Activated CD4-positive, alpha-beta T cell treated with anti-CD3 and anti-CD28 coated beads for 36 hours (primary cell): ENCODE data around the gene MLIP. TPM values are rescaled to one million over a fixed set of nuclear protein-coding genes. Genes with fewer than 3 reads are reported as not detected.

Experiments used
- ATAC-seq: fragments of 200-7000 bp; cut with Tn5 transposase; one replicate; pipeline ENCODE4 v1.10.0; 2021; ENCODE audit warnings: mild to moderate bottlenecking, moderate library complexity
- CTCF ChIA-PET: fragments of 350-600 bp; sonication (Branson Sonifier 250); formaldehyde crosslinking; loops from one replicate; lab custom pipeline; 2021; ENCODE audit warnings: antibody characterized with exemption; lab: Charles Lee
- POLR2A ChIA-PET: fragments of 350-600 bp; sonication (Branson Sonifier 250); formaldehyde crosslinking; loops from one replicate; lab custom pipeline; 2021; ENCODE audit warnings: antibody characterized with exemption, inconsistent platforms; lab: Charles Lee
- DNase-seq: peaks from one replicate; pipeline ENCODE4 v3.0.0-alpha.2; 2020
- H3K27ac Mint-ChIP-seq: one replicate; pipeline ENCODE4 v1.8.0; 2021; ENCODE audit warnings: mixed read lengths
- H3K27me3 Mint-ChIP-seq: one replicate; pipeline ENCODE4 v1.8.0; 2021; ENCODE audit warnings: mixed read lengths
- H3K36me3 Mint-ChIP-seq: one replicate; pipeline ENCODE4 v1.8.0; 2021; ENCODE audit warnings: low read depth, mixed read lengths
- H3K4me1 Mint-ChIP-seq: one replicate; pipeline ENCODE4 v1.8.0; 2021; ENCODE audit warnings: mixed read lengths
- H3K4me3 Mint-ChIP-seq: one replicate; pipeline ENCODE4 v1.8.0; 2021; ENCODE audit warnings: mild to moderate bottlenecking, moderate library complexity, mixed read lengths
- H3K9me3 Mint-ChIP-seq: one replicate; pipeline ENCODE4 v1.8.0; 2021; ENCODE audit warnings: low read depth, mixed read lengths
- intact Hi-C, 2 experiments: fragments of 100-400 bp; cut with DNase I in 1 of 2; cut with micrococcal nuclease in 1 of 2; formaldehyde crosslinking; loops; one replicate each; pipeline versions ENCODE4 v1.14.2 to v1.15.1; 2022 to 2024; cut with DNase I, micrococcal nuclease
- total RNA-seq, 2 experiments: library from RNA; stranded (reverse); gene quantifications; one replicate each; pipeline ENCODE4 v1.2.3, GENCODE V29; 2021

The MLIP gene
- total RNA-seq, 2 experiments from 2014 or later = not detected

GRCh38 chr6:54118117-54118516 lies 6.9 kb downstream of the MLIP start:
- DNase-seq = no peak

GRCh38 chr6:54125493-54125892 lies 14.2 kb downstream of the MLIP start:
- ATAC-seq = no peak
- CTCF ChIA-PET = no interaction called here
- no peak for DNase-seq
- POLR2A ChIA-PET = no interaction called here
- Mint-ChIP-seq H3K4me1 (no peaks in the 10 kb centered on the region), H3K27ac (no peak overlapping the region), H3K4me3 (no peak overlapping the region), H3K27me3 (no peaks in the 10 kb centered on the region), H3K36me3 (no peaks in the 10 kb centered on the region), H3K9me3 (peaks cover 2% of the 10 kb centered on the region)
- intact Hi-C loops = no loop called here

More at GRCh38 chr6:54118117-54118516, 6.9 kb downstream of the MLIP start:
- Mint-ChIP-seq H3K36me3 (no peaks in the 10 kb centered on the region), H3K27me3 (peaks cover 7% of the 10 kb centered on the region), H3K4me1 (no peaks in the 10 kb centered on the region), H3K9me3 (peaks cover 2% of the 10 kb centered on the region), H3K27ac (no peak overlapping the region), H3K4me3 (no peak overlapping the region)
- ChIA-PET CTCF (interaction anchor here (0.6 kb wide), 1 partner anchor 1086 kb away, joined by 3 read pairs; no protein-coding TSS in a partner anchor), POLR2A (no interaction called here)
- ATAC-seq = no peak
- intact Hi-C loops = no loop called here

DNA sequence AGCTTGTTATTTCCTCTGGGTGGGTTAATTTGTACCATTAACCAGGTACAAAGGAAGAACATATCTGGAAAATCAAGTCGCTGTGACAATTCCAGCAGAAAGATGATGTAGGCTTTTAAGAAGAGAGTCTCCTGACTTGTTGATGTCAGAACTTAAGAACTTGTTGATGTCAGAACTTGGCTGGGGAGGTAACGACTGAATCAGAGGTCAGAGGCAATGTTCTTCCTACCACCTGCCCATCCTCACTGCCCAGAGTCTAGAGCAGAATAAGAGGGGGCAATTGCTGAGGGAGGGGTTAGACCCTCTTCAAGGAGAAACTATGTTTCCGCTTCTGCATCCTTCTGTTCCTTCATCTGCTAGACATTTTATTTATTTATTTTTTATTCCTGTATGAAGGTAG lies 18.9 kb downstream of the MLIP start:
- Mint-ChIP-seq H3K4me3 (no peak overlapping the region), H3K4me1 (no peaks in the 10 kb centered on the region), H3K36me3 (no peaks in the 10 kb centered on the region), H3K9me3 (no peaks in the 10 kb centered on the region), H3K27me3 (no peaks in the 10 kb centered on the region), H3K27ac (no peak overlapping the region)
- ChIA-PET CTCF (no interaction called here), POLR2A (no interaction called here)
- DNase-seq = no peak
- no peak for ATAC-seq
- intact Hi-C loops = no loop called here

- H3K9me3 Mint-ChIP-seq = no peaks in the 10 kb centered on the region
- H3K27me3 Mint-ChIP-seq = no peaks in the 10 kb centered on the region
- H3K36me3 Mint-ChIP-seq = no peaks in the 10 kb centered on the region
- H3K4me3 Mint-ChIP-seq = no peak overlapping the region
- ChIA-PET POLR2A (no interaction called here), CTCF (interaction anchor here (0.8 kb wide), 1 partner anchor 192 kb away, joined by 3 read pairs; no protein-coding TSS in a partner anchor)
- ATAC-seq = no peak
- intact Hi-C loops = no loop called here
- no peaks in the 10 kb centered on the region for H3K4me1 Mint-ChIP-seq
- H3K27ac Mint-ChIP-seq = no peak overlapping the region
- DNase-seq = no peak
These were observed 21.3 kb downstream of the MLIP start for GRCh38 chr6:54132587-54132986.

- CTCF ChIA-PET = interaction anchor here (0.8 kb wide), 1 partner anchor 193 kb away, joined by 3 read pairs; no protein-coding TSS in a partner anchor
- no peaks in the 10 kb centered on the region for H3K36me3 Mint-ChIP-seq
- no peaks in the 10 kb centered on the region for H3K27me3 Mint-ChIP-seq
These were observed 21.9 kb downstream of the MLIP start for GRCh38 chr6:54133186-54133585.

GRCh38 chr6:54134935-54135334 lies 23.7 kb downstream of the MLIP start:
- Mint-ChIP-seq H3K4me3 (no peak overlapping the region), H3K4me1 (no peaks in the 10 kb centered on the region), H3K36me3 (no peaks in the 10 kb centered on the region), H3K27ac (no peak overlapping the region), H3K27me3 (no peaks in the 10 kb centered on the region), H3K9me3 (no peaks in the 10 kb centered on the region)
- ATAC-seq (no peak), DNase-seq (no peak)
- ChIA-PET POLR2A (no interaction called here), CTCF (no interaction called here)
- intact Hi-C loops = no loop called here

More at GRCh38 chr6:54133186-54133585, 21.9 kb downstream of the MLIP start:
- POLR2A ChIA-PET = no interaction called here
- Mint-ChIP-seq H3K4me1 (no peaks in the 10 kb centered on the region), H3K9me3 (no peaks in the 10 kb centered on the region), H3K4me3 (no peak overlapping the region), H3K27ac (no peak overlapping the region)
- DNase-seq = no peak
- no peak for ATAC-seq
- intact Hi-C loops = no loop called here

DNA sequence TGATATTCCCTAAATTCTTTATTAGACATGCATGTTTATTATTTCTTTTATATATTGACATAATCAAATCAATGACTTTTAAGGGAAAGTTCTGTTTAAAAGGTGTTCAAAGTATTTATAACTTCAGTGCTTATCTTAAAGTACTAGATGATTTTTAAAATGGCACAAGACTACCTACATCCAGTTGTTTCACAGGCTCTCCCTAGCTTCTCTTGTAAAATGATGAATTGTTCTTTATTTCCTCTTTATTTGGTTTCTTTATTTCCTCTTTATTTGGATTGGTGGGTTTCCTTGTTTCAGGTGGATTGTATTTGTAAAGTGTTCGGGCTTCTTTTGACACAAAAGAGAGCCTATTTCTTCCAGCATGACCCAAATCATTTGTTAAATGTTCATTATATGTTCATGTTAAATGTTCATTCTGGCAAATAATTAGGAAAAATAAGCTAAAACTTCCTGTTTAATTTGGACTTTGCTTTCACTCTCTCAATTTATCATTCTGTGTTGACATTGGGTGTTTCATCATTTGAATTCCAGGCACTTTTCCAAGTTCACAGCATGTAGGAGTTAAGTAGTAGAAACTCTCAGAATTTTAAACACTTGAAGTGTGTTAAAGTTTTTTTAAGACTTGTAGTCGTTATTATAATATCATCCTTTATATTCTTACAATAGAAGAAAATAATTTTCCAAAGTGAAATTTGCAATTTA lies 24.6 kb downstream of the MLIP start:
- Mint-ChIP-seq H3K9me3 (no peaks in the 10 kb centered on the region), H3K4me3 (no peak overlapping the region)
- no peak for ATAC-seq

DNA sequence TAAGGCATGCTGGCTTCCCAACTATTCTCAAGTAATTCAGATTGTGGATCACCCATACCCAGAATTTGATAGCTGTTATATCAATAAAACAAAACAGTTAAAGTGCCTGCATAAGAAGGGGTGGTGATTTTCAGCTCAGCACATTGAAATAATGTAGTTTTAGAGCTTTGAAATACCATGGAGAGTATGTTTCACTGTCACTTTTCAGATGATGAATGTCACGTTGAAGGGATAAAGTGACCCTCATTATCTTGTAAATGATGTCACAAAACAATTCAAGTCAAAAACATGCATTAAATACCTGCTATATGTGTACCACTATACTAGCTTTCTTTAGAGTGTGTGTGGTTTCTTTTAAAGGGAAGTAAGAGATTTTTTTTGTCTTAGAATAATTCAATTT lies 27.6 kb downstream of the MLIP start:
- ChIA-PET POLR2A (no interaction called here), CTCF (no interaction called here)
- Mint-ChIP-seq H3K27me3 (no peaks in the 10 kb centered on the region), H3K27ac (no peak overlapping the region), H3K36me3 (no peaks in the 10 kb centered on the region), H3K4me3 (no peak overlapping the region), H3K4me1 (no peaks in the 10 kb centered on the region), H3K9me3 (no peaks in the 10 kb centered on the region)
- DNase-seq (no peak), ATAC-seq (no peak)
- intact Hi-C loops = no loop called here

More for the DNA sequence above, 24.6 kb downstream of the MLIP start:
- DNase-seq = no peak
- H3K27me3 Mint-ChIP-seq = no peaks in the 10 kb centered on the region
- CTCF ChIA-PET = no interaction called here
- no peak overlapping the region for H3K27ac Mint-ChIP-seq
- intact Hi-C loops = no loop called here
- H3K36me3 Mint-ChIP-seq = no peaks in the 10 kb centered on the region
- no peaks in the 10 kb centered on the region for H3K4me1 Mint-ChIP-seq
- POLR2A ChIA-PET = no interaction called here

GRCh38 chr6:54140811-54141210 lies 29.6 kb downstream of the MLIP start:
- H3K4me3 Mint-ChIP-seq = no peak overlapping the region
- H3K4me1 Mint-ChIP-seq = no peaks in the 10 kb centered on the region
- ChIA-PET POLR2A (no interaction called here), CTCF (no interaction called here)
- intact Hi-C loops = no loop called here
- no peak overlapping the region for H3K27ac Mint-ChIP-seq
- ATAC-seq (no peak), DNase-seq (no peak)
- H3K27me3 Mint-ChIP-seq = no peaks in the 10 kb centered on the region
- H3K36me3 Mint-ChIP-seq = no peaks in the 10 kb centered on the region
- H3K9me3 Mint-ChIP-seq = no peaks in the 10 kb centered on the region

GRCh38 chr6:54142889-54143519 lies 31.8 kb downstream of the MLIP start:
- ATAC-seq = no peak

DNA sequence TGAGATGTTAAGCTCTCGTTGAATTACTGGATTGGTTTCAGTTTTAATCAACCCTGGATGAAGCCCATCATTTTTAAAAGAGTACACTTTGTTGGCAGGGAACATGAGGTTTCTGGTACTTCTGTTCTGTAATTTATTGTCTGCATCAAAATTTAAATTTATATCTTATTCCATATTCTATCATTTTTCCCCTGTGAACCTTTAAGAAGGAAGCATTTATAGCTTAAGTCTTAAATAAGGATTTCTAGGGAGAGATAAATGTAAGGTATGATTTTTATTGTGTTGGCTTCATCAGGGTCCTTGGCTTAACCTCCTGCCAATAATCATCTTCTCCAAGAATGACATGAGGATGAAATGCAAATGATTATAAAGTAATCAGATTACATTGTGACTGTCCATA lies 40.6 kb downstream of the MLIP start:
- Mint-ChIP-seq H3K4me3 (no peak overlapping the region), H3K27ac (no peak overlapping the region), H3K4me1 (no peaks in the 10 kb centered on the region), H3K36me3 (no peaks in the 10 kb centered on the region), H3K9me3 (no peaks in the 10 kb centered on the region), H3K27me3 (no peaks in the 10 kb centered on the region)
- CTCF ChIA-PET = no interaction called here
- intact Hi-C loops = no loop called here
- no peak for DNase-seq
- POLR2A ChIA-PET = no interaction called here
- no peak for ATAC-seq

More at GRCh38 chr6:54142889-54143519, 31.8 kb downstream of the MLIP start:
- Mint-ChIP-seq H3K9me3 (no peaks in the 10 kb centered on the region), H3K36me3 (no peaks in the 10 kb centered on the region), H3K27ac (no peak overlapping the region), H3K4me3 (no peak overlapping the region), H3K4me1 (no peaks in the 10 kb centered on the region), H3K27me3 (no peaks in the 10 kb centered on the region)
- CTCF ChIA-PET = no interaction called here
- intact Hi-C loops = no loop called here
- POLR2A ChIA-PET = no interaction called here
- DNase-seq = no peak

DNA sequence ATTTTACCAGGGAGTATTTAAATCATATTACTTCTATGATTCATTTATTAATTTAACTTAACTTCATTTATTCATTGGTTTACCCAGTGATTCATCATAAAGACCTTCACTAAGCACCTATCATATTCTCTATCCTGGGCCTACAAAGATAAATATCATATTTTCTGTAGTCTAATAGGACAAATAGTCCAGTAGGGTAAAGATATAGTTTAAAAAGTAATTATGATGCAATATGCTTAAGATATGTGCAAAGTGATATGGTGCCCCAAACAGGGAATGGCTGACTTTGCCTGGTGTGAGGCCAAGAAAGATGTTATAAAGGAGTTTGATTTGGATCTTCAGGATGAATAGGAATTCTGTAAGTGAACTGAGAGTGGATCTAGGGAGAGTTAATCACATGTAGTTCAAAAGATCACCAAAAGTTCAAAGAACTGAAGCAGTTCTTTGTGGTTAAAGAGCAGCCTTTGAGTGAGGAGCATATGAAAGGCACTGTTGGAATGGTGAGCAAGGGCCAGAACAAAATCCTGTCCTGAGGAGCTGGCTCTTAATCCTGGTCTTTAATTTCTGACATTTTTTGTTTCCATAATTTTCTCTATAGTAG lies 45.5 kb downstream of the MLIP start:
- Mint-ChIP-seq H3K9me3 (no peaks in the 10 kb centered on the region), H3K4me1 (no peaks in the 10 kb centered on the region), H3K27me3 (no peaks in the 10 kb centered on the region), H3K4me3 (no peak overlapping the region), H3K36me3 (no peaks in the 10 kb centered on the region), H3K27ac (no peak overlapping the region)
- intact Hi-C loops = no loop called here
- no peak for DNase-seq
- no peak for ATAC-seq
- ChIA-PET POLR2A (no interaction called here), CTCF (no interaction called here)
